GM21447 (cell line): Measurements from ENCODE around the gene RRAD.

ENCODE experiments used
- ATAC-seq: cut with Tn5 transposase; IDR thresholded peaks from one replicate; pipeline ENCODE4 v1.9.1; 2021; ENCODE audit not compliant: unreplicated experiment

Gene RRAD

GRCh38 chr16:66934138-66934838 is 9.0 kb upstream of the RRAD start, which contains the start of gene CIAO2B:
Gene CIAO2B, minus strand, starts transcription at chr16:66934402. Its CDS starts 38 bp downstream, at chr16:66934364.
- peak; percentile 66 for ATAC-seq

- ATAC-seq, result peak; percentile 22
These were observed 8.4 kb upstream of the RRAD start for GRCh38 chr16:66933776-66934137.

- ATAC-seq, result no peak
These were observed 6.7 kb upstream of the RRAD start for GRCh38 chr16:66932076-66932475.

GRCh38 chr16:66931665-66932064 is 6.3 kb upstream of the RRAD start:
- no peak for ATAC-seq

- ATAC-seq, result no peak
These were observed 4.9 kb upstream of the RRAD start for GRCh38 chr16:66930189-66930588.

- ATAC-seq, result no peak
These were observed 3.5 kb upstream of the RRAD start for GRCh38 chr16:66928702-66929388.

GRCh38 chr16:66927918-66928649 is 2.7 kb upstream of the RRAD start:
- ATAC-seq, result no peak

GRCh38 chr16:66926961-66927436 is 1.7 kb upstream of the RRAD start:
- no peak for ATAC-seq

- ATAC-seq, result no peak
These were observed 1.0 kb upstream of the RRAD start for GRCh38 chr16:66926171-66926947.

- ATAC-seq, result no peak
These were observed 611 bp downstream of the RRAD start for GRCh38 chr16:66924527-66925321.

GRCh38 chr16:66923866-66924265 is 1.5 kb downstream of the RRAD start:
- no peak for ATAC-seq

- no peak for ATAC-seq
These were observed 2.0 kb downstream of the RRAD start for GRCh38 chr16:66923247-66923731.

- no peak for ATAC-seq
These were observed 3.4 kb downstream of the RRAD start for GRCh38 chr16:66921729-66922450.

- ATAC-seq, result no peak
These were observed 4.2 kb downstream of the RRAD start for GRCh38 chr16:66920924-66921680.

GRCh38 chr16:66920299-66920590 is 5.1 kb downstream of the RRAD start:
- no peak for ATAC-seq

- ATAC-seq, result no peak
These were observed 5.6 kb downstream of the RRAD start for GRCh38 chr16:66919569-66920298.

GRCh38 chr16:66918803-66919568 is 6.3 kb downstream of the RRAD start, which contains the start of gene CDH16:
Gene CDH16, minus strand, starts transcription at chr16:66918885. Its CDS starts 820 bp downstream, at chr16:66918065.
- ATAC-seq, result no peak
